Neuron (in vitro differentiated cells): Measurements from ENCODE around the gene EPHA3.

Experiments used
- H2AFZ ChIP-seq: one replicate; pipeline ENCODE4 v1.6.1; 2013; ENCODE audit warnings: low read depth, mild to moderate bottlenecking, inconsistent platforms, low read length, moderate library complexity
- H3K27me3 ChIP-seq: one replicate; pipeline ENCODE4 v1.6.1; 2013; ENCODE audit warnings: low read length; ENCODE audit not compliant: insufficient read depth
- H3K36me3 ChIP-seq: one replicate; pipeline ENCODE4 v1.6.1; 2013; ENCODE audit warnings: low read length; ENCODE audit not compliant: insufficient read depth
- H3K4me1 ChIP-seq: one replicate; pipeline ENCODE4 v1.6.1; 2013; ENCODE audit warnings: low read length; ENCODE audit not compliant: insufficient read depth
- H3K4me3 ChIP-seq: 2 replicates; pipeline ENCODE4 v1.5.1; 2013; ENCODE audit warnings: mild to moderate bottlenecking, low read length, moderate library complexity
- H3K9me3 ChIP-seq: one replicate; pipeline ENCODE4 v1.6.1; 2013; ENCODE audit warnings: low read length

Gene EPHA3

GRCh38 chr3:89256395-89256794 is 149.0 kb downstream of the EPHA3 start:
- H3K4me1 ChIP-seq, result peaks cover 22% of the 10 kb centered on the region
- no peaks in the 10 kb centered on the region for H3K9me3 ChIP-seq
- no peaks in the 10 kb centered on the region for H3K27me3 ChIP-seq
- no peaks in the 10 kb centered on the region for H3K36me3 ChIP-seq
- no peak overlapping the region for H3K4me3 ChIP-seq
- H2AFZ ChIP-seq, result no peak overlapping the region

GRCh38 chr3:89256882-89257281 is 149.5 kb downstream of the EPHA3 start:
- Histone ChIP-seq H3K36me3 (no peaks in the 10 kb centered on the region), H3K9me3 (no peaks in the 10 kb centered on the region), H3K4me1 (peaks cover 26% of the 10 kb centered on the region), H3K27me3 (no peaks in the 10 kb centered on the region), H3K4me3 (no peak overlapping the region), H2AFZ (no peak overlapping the region)

GRCh38 chr3:89260721-89261120 is 153.3 kb downstream of the EPHA3 start:
- Histone ChIP-seq H3K27me3 (no peaks in the 10 kb centered on the region), H3K9me3 (no peaks in the 10 kb centered on the region), H2AFZ (peak overlapping the region; percentile 46), H3K4me3 (peak overlapping the region; percentile 14), H3K4me1 (peaks cover 18% of the 10 kb centered on the region), H3K36me3 (no peaks in the 10 kb centered on the region)

GRCh38 chr3:89261673-89262072 is 154.3 kb downstream of the EPHA3 start:
- Histone ChIP-seq H3K4me1 (peaks cover 18% of the 10 kb centered on the region), H3K27me3 (no peaks in the 10 kb centered on the region), H3K36me3 (no peaks in the 10 kb centered on the region), H3K9me3 (no peaks in the 10 kb centered on the region), H2AFZ (no peak overlapping the region), H3K4me3 (no peak overlapping the region)

- Histone ChIP-seq H3K36me3 (no peaks in the 10 kb centered on the region), H2AFZ (no peak overlapping the region), H3K4me1 (peaks cover 21% of the 10 kb centered on the region), H3K9me3 (no peaks in the 10 kb centered on the region), H3K4me3 (no peak overlapping the region), H3K27me3 (no peaks in the 10 kb centered on the region)
Observed at GRCh38 chr3:89262309-89262929, 155.0 kb downstream of the EPHA3 start.

- H3K4me3 ChIP-seq, result no peak overlapping the region
- no peaks in the 10 kb centered on the region for H3K9me3 ChIP-seq
- H3K27me3 ChIP-seq, result no peaks in the 10 kb centered on the region
- no peak overlapping the region for H2AFZ ChIP-seq
- H3K36me3 ChIP-seq, result no peaks in the 10 kb centered on the region
- H3K4me1 ChIP-seq, result peaks cover 29% of the 10 kb centered on the region
Observed at GRCh38 chr3:89264037-89264560, 156.7 kb downstream of the EPHA3 start.

- H3K36me3 ChIP-seq, result no peaks in the 10 kb centered on the region
- no peaks in the 10 kb centered on the region for H3K9me3 ChIP-seq
- peaks cover 18% of the 10 kb centered on the region for H3K4me1 ChIP-seq
- H3K4me3 ChIP-seq, result no peak overlapping the region
- H2AFZ ChIP-seq, result no peak overlapping the region
- no peaks in the 10 kb centered on the region for H3K27me3 ChIP-seq
Observed at GRCh38 chr3:89266074-89266473, 158.7 kb downstream of the EPHA3 start.

GRCh38 chr3:89268059-89268458 is 160.6 kb downstream of the EPHA3 start:
- no peaks in the 10 kb centered on the region for H3K36me3 ChIP-seq
- no peak overlapping the region for H2AFZ ChIP-seq
- H3K27me3 ChIP-seq, result no peaks in the 10 kb centered on the region
- H3K4me1 ChIP-seq, result peaks cover 11% of the 10 kb centered on the region
- no peaks in the 10 kb centered on the region for H3K9me3 ChIP-seq
- no peak overlapping the region for H3K4me3 ChIP-seq

- Histone ChIP-seq H3K4me1 (peaks cover 11% of the 10 kb centered on the region), H2AFZ (no peak overlapping the region), H3K4me3 (no peak overlapping the region), H3K36me3 (no peaks in the 10 kb centered on the region), H3K9me3 (no peaks in the 10 kb centered on the region), H3K27me3 (no peaks in the 10 kb centered on the region)
Observed at GRCh38 chr3:89270201-89270600, 162.8 kb downstream of the EPHA3 start.

GRCh38 chr3:89275001-89275400 is 167.6 kb downstream of the EPHA3 start:
- Histone ChIP-seq H3K27me3 (no peaks in the 10 kb centered on the region), H3K4me3 (no peak overlapping the region), H3K4me1 (peaks cover 10% of the 10 kb centered on the region), H3K9me3 (no peaks in the 10 kb centered on the region), H3K36me3 (no peaks in the 10 kb centered on the region), H2AFZ (no peak overlapping the region)

- Histone ChIP-seq H3K27me3 (no peaks in the 10 kb centered on the region), H2AFZ (no peak overlapping the region), H3K4me1 (peaks cover 10% of the 10 kb centered on the region), H3K36me3 (no peaks in the 10 kb centered on the region), H3K4me3 (no peak overlapping the region), H3K9me3 (no peaks in the 10 kb centered on the region)
Observed at GRCh38 chr3:89276116-89276515, 168.7 kb downstream of the EPHA3 start.

- no peaks in the 10 kb centered on the region for H3K9me3 ChIP-seq
- no peaks in the 10 kb centered on the region for H3K27me3 ChIP-seq
- H2AFZ ChIP-seq, result no peak overlapping the region
- no peak overlapping the region for H3K4me3 ChIP-seq
- peaks cover 10% of the 10 kb centered on the region for H3K4me1 ChIP-seq
- no peaks in the 10 kb centered on the region for H3K36me3 ChIP-seq
Observed at GRCh38 chr3:89278302-89279025, 171.0 kb downstream of the EPHA3 start.

- Histone ChIP-seq H3K9me3 (no peaks in the 10 kb centered on the region), H3K27me3 (no peaks in the 10 kb centered on the region), H3K4me1 (peaks cover 10% of the 10 kb centered on the region), H3K4me3 (no peak overlapping the region), H2AFZ (no peak overlapping the region), H3K36me3 (no peaks in the 10 kb centered on the region)
Observed at GRCh38 chr3:89280301-89280700, 172.9 kb downstream of the EPHA3 start.
